Stimulated activated CD4-positive, alpha-beta T cell treated with anti-CD3 and anti-CD28 coated beads, Interleukin-15, amount 100 ng/mL, for 1 hour (primary cell): ENCODE measurements around the gene AP1S2.

Experiments
- DNase-seq, 2 donors: peaks; one replicate each; pipeline ENCODE4 v3.0.0-alpha.2; 2020; ENCODE audit warnings: low read depth in 1 of 2, low spot score in 1 of 2

Gene AP1S2

DNA sequence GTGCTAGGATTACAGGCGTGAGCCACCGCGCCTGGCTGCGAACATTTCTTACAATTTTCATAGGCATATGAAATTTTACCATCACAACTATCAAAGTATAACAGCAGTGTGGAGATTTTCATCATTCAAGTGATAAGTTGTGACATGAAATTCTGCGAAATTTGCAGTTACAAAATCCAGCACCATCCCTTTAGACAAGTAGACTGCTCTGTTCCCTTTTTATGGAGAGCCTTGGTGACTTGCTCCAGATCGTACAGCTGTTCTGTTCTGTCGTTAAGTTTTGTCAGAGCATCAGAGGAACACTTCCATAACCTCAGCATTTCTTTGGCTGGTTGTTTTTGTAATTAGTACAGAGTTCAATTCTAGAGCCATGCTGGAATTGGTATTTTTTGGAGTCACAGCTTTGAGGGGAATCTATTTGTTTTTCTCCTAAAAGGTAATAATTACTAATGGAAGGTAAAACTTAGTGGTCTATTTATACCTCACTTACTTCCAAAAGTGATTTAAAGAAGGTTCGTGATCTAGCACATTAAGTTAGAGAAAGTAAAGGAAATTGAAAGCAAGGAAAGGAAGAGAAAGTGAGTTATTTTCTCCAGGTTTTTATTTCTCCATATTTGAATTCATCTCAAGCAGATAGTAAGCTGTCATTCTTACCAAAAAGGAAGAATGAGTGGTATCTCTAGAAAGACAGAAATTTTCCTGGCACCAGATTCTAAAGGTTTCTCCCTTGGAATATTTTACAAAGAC, 42.2 kb downstream of the AP1S2 start:
- no peak for DNase-seq

DNA sequence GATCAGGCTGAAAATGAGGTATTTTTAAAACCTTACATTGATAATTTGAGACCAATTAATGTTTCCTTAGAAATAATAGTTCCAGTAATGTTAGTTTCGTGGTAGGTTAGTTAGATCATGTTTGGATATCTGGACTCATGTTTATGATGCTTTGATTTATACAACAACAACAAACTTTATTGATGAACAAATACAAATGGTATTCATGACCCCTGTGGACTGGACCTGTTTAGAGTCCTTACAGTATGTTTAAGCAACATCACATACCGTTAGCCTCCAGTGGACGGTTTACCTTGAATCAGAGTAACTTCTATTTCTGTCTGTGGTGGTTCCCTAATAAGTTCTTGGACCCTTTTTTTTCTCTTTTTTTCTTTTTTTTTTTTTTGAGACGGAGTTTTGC, 46.4 kb downstream of the AP1S2 start:
- DNase-seq = no peak

DNA sequence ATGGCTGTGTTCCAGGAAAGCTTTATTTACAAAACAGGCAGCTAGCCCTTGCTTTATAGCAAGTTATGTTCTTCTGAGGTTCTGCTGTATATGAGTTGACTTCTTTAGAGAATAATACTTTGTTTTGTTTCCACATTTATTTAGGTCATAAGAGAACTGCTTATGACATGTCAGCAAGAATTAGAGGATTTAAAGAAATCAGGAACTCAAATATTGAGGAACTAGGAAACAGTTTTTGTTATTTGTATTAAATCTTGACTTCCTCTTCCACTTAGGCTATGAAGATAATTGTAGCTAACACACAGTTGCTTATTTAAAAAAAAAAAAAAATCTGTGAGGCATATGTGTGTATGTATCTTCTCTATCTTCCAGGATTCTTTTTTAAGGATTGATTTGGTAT, 50.0 kb downstream of the AP1S2 start:
- no peak for DNase-seq

DNA sequence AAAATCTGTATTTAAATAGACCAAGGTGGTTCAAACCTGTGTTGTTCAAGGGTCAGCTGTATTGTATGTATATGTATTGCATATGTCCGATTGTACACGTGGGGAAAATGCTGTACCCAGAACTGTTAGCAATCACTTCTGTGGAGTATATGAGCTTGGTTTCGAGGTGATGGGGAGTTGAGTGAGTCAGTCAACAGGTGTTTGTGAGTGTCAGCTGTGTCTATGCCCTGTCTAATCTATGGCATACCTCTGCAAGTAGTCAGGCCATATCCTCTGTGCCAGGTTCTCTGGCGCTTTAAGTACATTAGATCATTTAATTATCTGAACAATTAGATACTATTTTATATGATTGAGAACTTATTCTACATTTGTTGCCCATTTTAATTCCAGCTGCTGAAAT, 56.9 kb downstream of the AP1S2 start:
- DNase-seq = no peak

DNA sequence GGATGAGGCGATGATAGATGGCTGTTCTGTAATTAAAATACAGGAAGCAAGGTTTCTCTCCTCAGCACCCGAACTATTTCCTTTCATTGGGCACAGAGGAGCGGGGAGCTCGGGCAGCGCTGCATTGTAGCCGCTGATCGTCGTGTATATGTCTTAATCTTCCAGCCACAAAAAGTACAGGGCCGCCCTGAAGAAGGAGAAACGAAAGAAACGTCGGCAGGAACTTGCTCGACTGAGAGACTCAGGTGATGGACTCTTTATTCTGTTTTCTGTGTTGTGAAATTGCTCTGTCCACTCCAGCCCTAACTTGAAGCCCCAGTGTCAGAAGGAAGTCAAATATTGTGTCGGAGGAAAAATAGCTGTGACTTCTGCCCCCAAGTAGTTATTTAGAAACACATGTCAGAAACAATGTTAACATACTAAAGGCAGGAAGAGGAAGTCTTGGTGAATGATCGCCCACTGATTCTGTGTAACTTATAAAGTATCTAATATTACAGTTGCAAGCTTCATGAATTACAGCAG, 63.8 kb downstream of the AP1S2 start:
- no peak for DNase-seq

DNA sequence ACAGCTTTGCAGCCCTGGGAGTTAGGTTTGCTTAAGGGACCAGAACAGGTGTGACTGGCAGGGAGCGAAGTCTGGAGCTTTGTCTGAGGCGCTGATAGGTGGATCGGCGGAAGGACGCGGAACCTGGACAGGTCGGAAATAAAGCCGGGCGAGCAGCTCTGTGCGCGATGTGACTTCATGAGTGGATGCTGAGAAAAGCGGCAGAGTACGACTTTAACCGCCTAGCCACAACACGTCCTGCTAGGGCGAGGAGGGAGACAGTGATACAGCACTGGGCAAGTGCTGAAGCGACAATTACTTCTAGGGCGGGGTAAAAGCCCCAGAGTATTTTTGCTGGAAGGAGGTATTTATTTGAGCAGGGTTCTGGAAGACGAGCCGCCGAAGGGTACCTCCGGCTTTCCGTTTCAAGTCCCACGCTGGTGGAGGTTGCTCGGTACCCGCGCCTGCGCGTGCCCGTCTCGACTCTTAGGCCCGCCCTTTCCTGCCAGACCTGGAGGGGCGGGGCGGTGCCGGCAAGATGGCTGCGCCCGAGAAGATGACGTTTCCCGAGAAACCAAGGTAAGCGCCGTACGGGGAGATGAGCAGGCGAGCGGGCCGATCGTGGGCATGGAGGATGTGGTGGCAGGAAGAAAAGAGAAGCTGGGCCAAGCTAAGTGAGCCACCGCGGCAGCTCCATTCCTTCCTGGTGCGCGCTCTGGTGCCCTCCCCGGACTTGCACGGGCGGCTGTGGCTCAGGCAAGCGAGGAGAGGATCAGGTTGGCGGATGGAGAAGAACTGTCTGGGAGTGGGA, 64.4 kb downstream of the AP1S2 start, which contains the start of gene ZRSR2:
ZRSR2 (plus strand) TSS at position 506 of the 790 bp plus-strand sequence; CDS start at position 518, 12 bp downstream.
- DNase-seq = peak; percentile 63 to 77

DNA sequence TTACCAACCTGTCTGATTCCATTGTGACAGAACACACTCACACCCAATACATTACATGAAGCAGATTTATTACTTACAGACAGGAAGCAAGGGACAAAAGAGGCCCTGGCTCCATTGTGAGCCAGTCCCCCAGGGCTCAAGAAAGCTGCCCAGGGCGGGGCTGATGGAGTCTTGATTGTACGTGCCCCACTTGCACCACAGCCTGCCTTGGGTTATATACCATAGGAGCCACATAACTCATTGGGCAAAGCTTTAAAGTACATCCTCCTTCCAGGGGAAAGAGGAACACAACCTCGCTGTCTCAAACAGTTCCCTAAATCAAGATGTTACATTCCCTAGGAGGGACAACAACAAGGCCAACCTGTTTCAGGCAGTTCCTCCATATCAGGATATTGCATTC, 67.7 kb downstream of the AP1S2 start:
- no peak for DNase-seq

DNA sequence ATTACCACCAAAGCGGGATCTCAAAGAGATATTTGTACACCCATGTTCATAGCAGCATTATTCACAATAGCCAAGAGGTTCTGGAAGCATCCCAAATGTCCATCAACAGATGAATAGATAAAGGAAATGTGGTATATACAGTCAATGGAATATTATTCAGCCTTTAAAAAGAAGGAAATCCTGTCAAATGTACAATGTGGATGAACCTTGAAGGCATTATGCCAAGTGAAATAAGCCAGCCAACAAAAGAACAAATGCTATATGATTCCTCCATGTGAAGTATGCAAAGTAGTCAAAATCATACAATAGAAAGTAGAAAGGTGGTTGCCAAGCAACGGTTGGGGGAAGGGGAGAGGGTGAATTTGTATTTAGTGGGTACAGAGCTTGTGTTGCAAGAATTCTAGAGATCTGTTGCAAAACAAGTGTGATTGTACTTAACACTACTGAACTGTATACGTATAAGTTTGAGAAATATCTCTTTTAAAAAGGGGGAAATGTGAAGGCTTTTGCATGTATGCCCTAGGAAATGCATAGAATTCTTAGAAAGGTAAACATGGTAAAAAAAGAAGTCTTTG, 69.3 kb downstream of the AP1S2 start:
- DNase-seq = no peak

DNA sequence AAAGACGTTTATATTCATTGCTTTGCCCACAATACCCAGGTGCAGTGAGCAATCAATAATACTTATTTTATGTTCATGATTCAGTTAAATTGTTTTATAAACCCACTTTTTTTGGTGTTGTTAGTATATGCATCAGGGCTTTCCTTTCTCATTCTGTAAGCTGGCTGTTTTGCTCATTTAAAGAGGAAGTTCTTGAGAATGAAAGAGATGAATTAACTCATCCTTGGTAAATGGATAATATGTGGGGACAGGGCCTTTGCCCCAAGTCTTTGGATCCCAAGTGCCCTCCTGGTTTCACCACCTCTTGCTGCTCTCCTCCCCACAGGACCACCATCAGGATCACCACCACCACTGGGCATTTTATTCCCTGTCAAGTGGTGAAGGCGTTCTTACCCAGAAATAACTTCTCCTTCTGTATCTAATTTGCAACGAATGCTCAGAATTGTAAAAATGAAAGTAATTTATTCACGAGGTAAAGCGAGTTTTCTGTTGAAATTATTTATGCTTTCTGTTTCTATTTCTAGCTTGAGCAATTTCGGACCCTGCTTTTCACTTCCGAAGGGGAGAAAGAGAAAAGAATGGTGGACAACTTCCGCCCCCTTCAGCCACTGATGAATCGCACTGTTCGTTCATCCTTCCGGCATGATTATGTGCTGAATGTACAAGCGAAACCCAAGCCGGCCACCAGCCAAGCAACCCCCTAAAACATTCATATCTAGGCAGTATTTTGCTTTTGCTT, 72.5 kb downstream of the AP1S2 start:
- no peak for DNase-seq
